Upper lobe of left lung (tissue), 6 donors: ENCODE data around the gene AK9. TPM values are rescaled to one million over a fixed set of nuclear protein-coding genes. Genes with fewer than 3 reads are reported as not detected.

ENCODE experiments used
- ATAC-seq, 2 donors: fragments of 200-7000 bp; cut with Tn5 transposase; one replicate each; pipeline ENCODE4 v1.9.1; 2022; ENCODE audit warnings: mild to moderate bottlenecking in 2 of 2, moderate library complexity in 2 of 2; ENCODE audit not compliant: low FRiP score in 2 of 2
- DNase-seq, 2 donors: peaks; one replicate each; pipeline ENCODE4 v3.0.0-alpha.2; 2019 to 2020
- H3K27ac ChIP-seq, 4 donors: fragments of 200-600 bp; sonication (generic); one replicate each; pipeline ENCODE4 v1.5.1; 2016 to 2019
- H3K27me3 ChIP-seq, 4 donors: fragments of 200-600 bp; sonication (generic); one replicate each; pipeline ENCODE4 v1.5.1; 2017 to 2019
- H3K36me3 ChIP-seq, 4 donors: fragments of 200-600 bp; sonication (generic); one replicate each; pipeline ENCODE4 v1.5.1; 2016 to 2019
- H3K4me1 ChIP-seq, 4 donors: fragments of 200-600 bp; sonication (generic); one replicate each; pipeline ENCODE4 v1.5.1; 2018 to 2019
- H3K4me3 ChIP-seq, 4 donors: fragments of 200-600 bp; sonication (generic); one replicate each; pipeline ENCODE4 v1.5.1; 2017 to 2019; ENCODE audit warnings: mild to moderate bottlenecking in 2 of 4, moderate library complexity in 1 of 4
- H3K9me3 ChIP-seq, 4 donors: fragments of 200-600 bp; sonication (generic); one replicate each; pipeline ENCODE4 v1.5.1; 2018 to 2019
- CTCF ChIP-seq, 6 experiments: fragments of 450-650 bp in 4 of 6; fragments of 200-600 bp in 2 of 6; sonication (generic) in 2 of 6; IDR thresholded peaks; one replicate each; pipeline ENCODE4 v1.5.1; 2016 to 2019; ENCODE audit warnings: antibody characterized with exemption in 6 of 6
- EP300 ChIP-seq, 4 donors: sonication (generic); formaldehyde crosslinking; IDR thresholded peaks; one replicate each; pipeline ENCODE4 v1.5.1; 2017; ENCODE audit warnings: antibody characterized with exemption in 4 of 4, control low read depth in 2 of 4
- POLR2A ChIP-seq, 4 donors: fragments of 450-650 bp; IDR thresholded peaks; one replicate each; pipeline ENCODE4 v1.5.1; 2016 to 2017; ENCODE audit warnings: antibody characterized with exemption in 4 of 4, mild to moderate bottlenecking in 2 of 4
- POLR2AphosphoS5 ChIP-seq, 2 donors: sonication (generic); formaldehyde crosslinking; IDR thresholded peaks; one replicate each; pipeline ENCODE4 v1.5.1; 2017; ENCODE audit warnings: antibody characterized with exemption in 2 of 2
- WGBS, 2 donors: methylation state at CpG; one replicate each; pipeline ENCODE4 v1.1.5; 2017 to 2018; 5-methylcytosine and 5-hydroxymethylcytosine counted together
- total RNA-seq, 6 donors: library from RNA; depleted of rRNA in 4 of 6; stranded (reverse); fragments of >200 nt in 4 of 6; gene quantifications; one replicate each; pipeline versions ENCODE4 v1.1.0 to v1.2.1, GENCODE V29; 2016 to 2021
- donor health status: DM: no; HTN: no; CAD: no; lungs with moderate emphysema.
- donor health status: DM: no; HTN: yes; CAD: no; lungs with severe emphysema.

AK9 gene
- total RNA-seq, 6 donors from 2014 or later = 5.9 to 48.2 (median 13.0) TPM

GRCh38 chr6:109514946-109515345 is 176.1 kb downstream of the AK9 start:
- Histone ChIP-seq H3K4me3 (no peak overlapping the region), H3K27ac (no peak overlapping the region), H3K4me1 (peaks cover 0 to 6% (median 0%) of the 10 kb centered on the region in 4 donors), H3K9me3 (no peaks in the 10 kb centered on the region), H3K27me3 (no peaks in the 10 kb centered on the region), H3K36me3 (no peaks in the 10 kb centered on the region)
- DNase-seq = no peak
- ATAC-seq = no peak
- no peak for TF ChIP-seq POLR2A (IDR thresholded peaks at IDR 0.05)
- TF ChIP-seq EP300 (IDR thresholded peaks at IDR 0.05) = no peak
- no peak for TF ChIP-seq POLR2AphosphoS5 (IDR thresholded peaks at IDR 0.05)
- TF ChIP-seq CTCF (IDR thresholded peaks at IDR 0.05) = no peak
- WGBS, 2 donors = 85 to 89% methylated on average over 3 of the region's 3 CpGs

- H3K36me3 ChIP-seq = no peaks in the 10 kb centered on the region
- H3K4me1 ChIP-seq = peaks cover 0 to 6% (median 2%) of the 10 kb centered on the region in 4 donors
- no peak overlapping the region for H3K4me3 ChIP-seq
- DNase-seq (no peak), ATAC-seq (no peak)
- TF ChIP-seq POLR2AphosphoS5 (IDR thresholded peaks at IDR 0.05) (no peak), CTCF (IDR thresholded peaks at IDR 0.05) (no peak), EP300 (IDR thresholded peaks at IDR 0.05) (no peak), POLR2A (IDR thresholded peaks at IDR 0.05) (no peak)
- H3K9me3 ChIP-seq = no peaks in the 10 kb centered on the region
- 63 to 70% methylated on average over 2 of the region's 2 CpGs for WGBS, 2 donors
- H3K27me3 ChIP-seq = no peaks in the 10 kb centered on the region
- H3K27ac ChIP-seq = no peak overlapping the region
These were observed 177.4 kb downstream of the AK9 start for GRCh38 chr6:109513571-109514071.

GRCh38 chr6:109512271-109512817 is 178.7 kb downstream of the AK9 start:
- TF ChIP-seq EP300 (IDR thresholded peaks at IDR 0.05) = no peak
- no peak for TF ChIP-seq POLR2AphosphoS5 (IDR thresholded peaks at IDR 0.05)
- TF ChIP-seq POLR2A (IDR thresholded peaks at IDR 0.05) = no peak
- no peak for TF ChIP-seq CTCF (IDR thresholded peaks at IDR 0.05)
- Histone ChIP-seq H3K9me3 (no peaks in the 10 kb centered on the region), H3K4me1 (peaks cover 0 to 8% (median 3%) of the 10 kb centered on the region in 4 donors), H3K27me3 (no peaks in the 10 kb centered on the region), H3K27ac (no peak overlapping the region), H3K4me3 (no peak overlapping the region), H3K36me3 (no peaks in the 10 kb centered on the region)
- WGBS, 2 donors = 74 to 77% methylated on average over 2 of the region's 2 CpGs
- DNase-seq (no peak), ATAC-seq (no peak)

GRCh38 chr6:109511832-109512231 is 179.2 kb downstream of the AK9 start:
- WGBS, 2 donors = 70 to 71% methylated on average over 2 of the region's 2 CpGs
- TF ChIP-seq EP300 (IDR thresholded peaks at IDR 0.05) = no peak
- TF ChIP-seq POLR2AphosphoS5 (IDR thresholded peaks at IDR 0.05) = no peak
- TF ChIP-seq POLR2A (IDR thresholded peaks at IDR 0.05) = no peak
- no peak for TF ChIP-seq CTCF (IDR thresholded peaks at IDR 0.05)
- ATAC-seq = no peak
- DNase-seq = no peak
- Histone ChIP-seq H3K27me3 (no peaks in the 10 kb centered on the region), H3K4me1 (peaks cover 0 to 8% (median 3%) of the 10 kb centered on the region in 4 donors), H3K9me3 (no peaks in the 10 kb centered on the region), H3K36me3 (no peaks in the 10 kb centered on the region), H3K27ac (no peak overlapping the region), H3K4me3 (no peak overlapping the region)

GRCh38 chr6:109510358-109510757 is 180.6 kb downstream of the AK9 start:
- DNase-seq (no peak), ATAC-seq (no peak)
- Histone ChIP-seq H3K4me1 (peaks cover 0 to 8% (median 0%) of the 10 kb centered on the region in 4 donors), H3K27me3 (no peaks in the 10 kb centered on the region), H3K4me3 (no peak overlapping the region), H3K36me3 (no peaks in the 10 kb centered on the region), H3K9me3 (no peaks in the 10 kb centered on the region), H3K27ac (no peak overlapping the region)
- WGBS, 2 donors = 70 to 100% methylated on average over 1 of the region's 1 CpG
- TF ChIP-seq POLR2AphosphoS5 (IDR thresholded peaks at IDR 0.05) (no peak), CTCF (IDR thresholded peaks at IDR 0.05) (no peak), POLR2A (IDR thresholded peaks at IDR 0.05) (no peak), EP300 (IDR thresholded peaks at IDR 0.05) (no peak)
